GM12865 (cell line): Measurements from ENCODE around the gene ZNF622.

Experiments used
- DNase-seq: peaks from one replicate; pipeline ENCODE4 v3.0.0; 2010; ENCODE audit warnings: low read depth
- H3K4me3 ChIP-seq: 2 replicates; pipeline ENCODE4 v1.5.1; 2011; ENCODE audit warnings: mild to moderate bottlenecking, low read depth, low read length, control low read depth
- CTCF ChIP-seq: IDR thresholded peaks from 2 replicates; pipeline ENCODE4 v1.5.1; 2011; ENCODE audit warnings: low read length, control low read depth, low read depth, inconsistent platforms; ENCODE audit not compliant: insufficient read depth; ENCODE audit errors: missing control alignments

Gene ZNF622

GRCh38 chr5:16431490-16431889 is 34.1 kb downstream of the ZNF622 start:
- TF ChIP-seq CTCF: no peak
- DNase-seq: no peak
- no peak overlapping the region for H3K4me3 ChIP-seq

GRCh38 chr5:16430349-16431089 is 35.1 kb downstream of the ZNF622 start:
- H3K4me3 ChIP-seq: no peak overlapping the region
- DNase-seq: no peak
- TF ChIP-seq CTCF: no peak

- TF ChIP-seq CTCF: no peak
- DNase-seq: no peak
- no peak overlapping the region for H3K4me3 ChIP-seq
Measured at GRCh38 chr5:16428359-16428758, 37.2 kb downstream of the ZNF622 start.

GRCh38 chr5:16427587-16427986 is 38.0 kb downstream of the ZNF622 start:
- no peak for TF ChIP-seq CTCF
- no peak for DNase-seq
- no peak overlapping the region for H3K4me3 ChIP-seq

- no peak overlapping the region for H3K4me3 ChIP-seq
- no peak for DNase-seq
- no peak for TF ChIP-seq CTCF
Measured at GRCh38 chr5:16418471-16418922, 47.1 kb downstream of the ZNF622 start.

GRCh38 chr5:16417398-16418074 is 48.1 kb downstream of the ZNF622 start:
- no peak for DNase-seq
- H3K4me3 ChIP-seq: no peak overlapping the region
- no peak for TF ChIP-seq CTCF
